Breast epithelium (tissue), 4 donors: ENCODE results near the gene EGFL7. TPM values are rescaled to one million over a fixed set of nuclear protein-coding genes. Genes with fewer than 3 reads are reported as not detected.

Experiments
- DNase-seq, 2 donors: peaks; one replicate each; pipeline ENCODE4 v3.0.0-alpha.2; 2019; ENCODE audit warnings: low spot score in 2 of 2
- H3K27ac ChIP-seq, 2 donors: fragments of 200-600 bp; sonication (generic) in 1 of 2; one replicate each; pipeline ENCODE4 v1.5.1; 2016 to 2019; ENCODE audit warnings: mild to moderate bottlenecking in 1 of 2
- H3K27me3 ChIP-seq, 2 donors: fragments of 200-600 bp; sonication (generic) in 1 of 2; one replicate each; pipeline versions ENCODE4 v1.5.1 to v1.6.0; 2017 to 2019; ENCODE audit warnings: control low read depth in 1 of 2, mild to moderate bottlenecking in 1 of 2
- H3K36me3 ChIP-seq: fragments of 200-600 bp; one replicate; pipeline ENCODE4 v1.5.1; 2019
- H3K4me1 ChIP-seq, 2 donors: fragments of 200-600 bp; sonication (generic); one replicate each; pipeline ENCODE4 v1.5.1; 2016 to 2019; ENCODE audit warnings: control low read depth in 1 of 2
- H3K4me3 ChIP-seq, 3 donors: fragments of 200-600 bp; sonication (generic); 1 replicate in 2 of 3; 2 replicates in 1 of 3; pipeline ENCODE4 v1.5.1; 2016 to 2019; ENCODE audit warnings: mild to moderate bottlenecking in 3 of 3, moderate library complexity in 2 of 3
- H3K9me3 ChIP-seq, 2 donors: fragments of 200-600 bp; sonication (generic) in 1 of 2; one replicate each; pipeline ENCODE4 v1.5.1; 2016 to 2019; ENCODE audit warnings: control low read depth in 1 of 2
- POLR2A ChIP-seq: fragments of 450-650 bp; IDR thresholded peaks from one replicate; pipeline ENCODE4 v1.6.1; 2016; ENCODE audit warnings: antibody characterized with exemption, mild to moderate bottlenecking, moderate library complexity
- POLR2AphosphoS5 ChIP-seq, 3 donors: sonication (generic); formaldehyde crosslinking; IDR thresholded peaks; one replicate each; pipeline ENCODE4 v1.6.1; 2017; ENCODE audit warnings: antibody characterized with exemption in 3 of 3
- intact Hi-C: fragments of 100-400 bp; cut with DNase I; formaldehyde crosslinking; loops from one replicate; pipeline ENCODE4 v1.15.1; 2023; ENCODE audit warnings: low total_unique reads
- total RNA-seq, 3 donors: library from RNA; depleted of rRNA; stranded (reverse); fragments of >200 nt; gene quantifications; one replicate each; pipeline ENCODE4 v1.1.0, GENCODE V29; 2016
- TF ChIP-seq, protein P1 (sequence below), 3 donors: fragments of 450-650 bp; IDR thresholded peaks; one replicate each; pipeline ENCODE4 v1.5.1; 2016 to 2017; ENCODE audit warnings: antibody characterized with exemption in 3 of 3, mild to moderate bottlenecking in 3 of 3, moderate library complexity in 3 of 3

The EGFL7 gene
- total RNA-seq, 3 donors from 2014 or later, result 48.9 to 138 (median 53.4) TPM

DNA sequence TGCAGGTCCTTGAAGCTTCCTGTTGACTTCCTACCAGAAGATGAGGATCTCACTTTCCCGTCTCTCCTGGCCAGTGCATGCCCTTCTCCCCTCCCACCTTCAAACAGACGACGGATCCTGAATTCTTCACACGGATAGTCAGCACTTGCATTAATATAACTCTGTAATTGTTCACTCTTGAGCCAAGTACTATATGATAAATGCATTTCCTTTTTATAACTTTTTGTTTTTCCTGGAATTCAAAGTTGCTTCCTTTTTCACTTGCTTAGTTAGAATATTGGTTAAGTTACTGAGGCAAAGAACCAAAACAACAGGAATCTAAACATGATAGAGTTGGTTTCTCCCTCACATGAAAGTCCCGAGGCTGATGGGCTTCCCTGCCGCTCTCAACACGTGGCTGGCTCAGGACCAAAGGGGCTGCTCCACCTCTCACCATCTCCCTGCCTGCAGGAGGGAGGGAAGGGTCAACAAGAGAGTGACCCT lies 20.2 kb upstream of the EGFL7 start:
- Histone ChIP-seq H3K9me3 (no peaks in the 10 kb centered on the region), H3K27me3 (peaks cover 0 to 36% of the 10 kb centered on the region in 2 donors), H3K4me1 (no peaks in the 10 kb centered on the region), H3K4me3 (no peak overlapping the region), H3K36me3 (no peaks in the 10 kb centered on the region), H3K27ac (no peak overlapping the region)
- TF ChIP-seq POLR2A, result no peak
- peak in 1 of 3 donors; percentile 8 for TF ChIP-seq POLR2AphosphoS5 (IDR thresholded peaks at IDR 0.05)
- intact Hi-C loops, result no loop called here
- no peak for DNase-seq

DNA sequence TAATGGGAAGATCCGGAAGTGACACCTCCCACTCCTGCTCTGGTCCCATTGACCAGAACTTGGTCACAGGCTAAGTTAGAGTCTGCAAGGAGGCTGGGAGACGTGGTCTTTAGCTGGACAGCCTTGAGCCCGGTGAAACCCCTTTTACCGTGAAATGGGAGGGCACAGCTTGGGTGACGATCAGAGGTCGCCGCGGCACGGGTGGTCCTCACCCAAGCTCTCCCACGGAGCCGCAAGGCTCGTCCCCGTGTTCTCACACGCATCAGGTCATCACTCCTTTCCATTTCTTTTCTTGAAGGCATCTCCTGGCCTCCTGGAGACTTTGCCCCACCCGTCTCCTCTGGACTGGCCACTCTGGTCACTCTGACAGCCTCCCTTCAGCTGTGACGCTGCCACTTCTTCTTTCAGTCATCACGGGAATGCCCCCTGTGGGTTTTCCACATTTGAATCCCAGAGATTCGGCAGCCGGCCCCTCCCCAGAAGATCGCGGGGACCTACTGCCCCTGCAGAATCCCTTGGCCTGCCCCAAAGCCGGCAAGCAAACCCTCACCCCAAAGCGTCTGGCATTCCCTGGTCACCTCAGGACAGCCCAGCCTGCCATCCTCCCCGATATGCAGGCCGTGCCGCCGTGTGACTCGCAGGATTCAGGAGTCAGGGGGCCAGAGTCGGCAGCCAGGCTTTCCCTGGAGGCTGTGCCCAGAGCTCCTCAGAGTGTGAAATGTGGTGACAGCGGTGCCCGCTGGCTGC lies 18.9 kb upstream of the EGFL7 start:
- no peak for DNase-seq

DNA sequence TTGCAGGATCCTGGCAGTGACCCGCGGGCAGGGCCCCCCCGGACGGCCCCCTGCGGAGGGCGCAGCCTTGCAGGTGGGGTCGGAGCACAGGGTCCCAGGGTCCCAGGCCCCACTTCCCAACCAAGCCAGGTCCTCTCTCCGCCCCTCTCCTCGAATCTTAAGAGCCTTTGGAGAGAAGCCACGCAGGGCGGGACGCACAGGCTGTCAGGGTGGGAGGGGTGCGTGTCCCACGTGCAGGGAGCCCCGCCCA lies 18.4 kb upstream of the EGFL7 start:
- DNase-seq, result peak in 1 of 2 donors; percentile 62

More for the DNA sequence above, 18.9 kb upstream of the EGFL7 start:
- Histone ChIP-seq H3K36me3 (no peaks in the 10 kb centered on the region), H3K27ac (peak overlapping the region in 1 of 2 donors; percentile 84), H3K27me3 (peaks cover 0 to 36% of the 10 kb centered on the region in 2 donors), H3K4me3 (peak overlapping the region; percentile 25 to 56 (median 30)), H3K4me1 (no peaks in the 10 kb centered on the region), H3K9me3 (no peaks in the 10 kb centered on the region)
- TF ChIP-seq, protein P1, sequence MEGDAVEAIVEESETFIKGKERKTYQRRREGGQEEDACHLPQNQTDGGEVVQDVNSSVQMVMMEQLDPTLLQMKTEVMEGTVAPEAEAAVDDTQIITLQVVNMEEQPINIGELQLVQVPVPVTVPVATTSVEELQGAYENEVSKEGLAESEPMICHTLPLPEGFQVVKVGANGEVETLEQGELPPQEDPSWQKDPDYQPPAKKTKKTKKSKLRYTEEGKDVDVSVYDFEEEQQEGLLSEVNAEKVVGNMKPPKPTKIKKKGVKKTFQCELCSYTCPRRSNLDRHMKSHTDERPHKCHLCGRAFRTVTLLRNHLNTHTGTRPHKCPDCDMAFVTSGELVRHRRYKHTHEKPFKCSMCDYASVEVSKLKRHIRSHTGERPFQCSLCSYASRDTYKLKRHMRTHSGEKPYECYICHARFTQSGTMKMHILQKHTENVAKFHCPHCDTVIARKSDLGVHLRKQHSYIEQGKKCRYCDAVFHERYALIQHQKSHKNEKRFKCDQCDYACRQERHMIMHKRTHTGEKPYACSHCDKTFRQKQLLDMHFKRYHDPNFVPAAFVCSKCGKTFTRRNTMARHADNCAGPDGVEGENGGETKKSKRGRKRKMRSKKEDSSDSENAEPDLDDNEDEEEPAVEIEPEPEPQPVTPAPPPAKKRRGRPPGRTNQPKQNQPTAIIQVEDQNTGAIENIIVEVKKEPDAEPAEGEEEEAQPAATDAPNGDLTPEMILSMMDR (IDR thresholded peaks at IDR 0.05), result no peak
- intact Hi-C loops, result no loop called here

DNA sequence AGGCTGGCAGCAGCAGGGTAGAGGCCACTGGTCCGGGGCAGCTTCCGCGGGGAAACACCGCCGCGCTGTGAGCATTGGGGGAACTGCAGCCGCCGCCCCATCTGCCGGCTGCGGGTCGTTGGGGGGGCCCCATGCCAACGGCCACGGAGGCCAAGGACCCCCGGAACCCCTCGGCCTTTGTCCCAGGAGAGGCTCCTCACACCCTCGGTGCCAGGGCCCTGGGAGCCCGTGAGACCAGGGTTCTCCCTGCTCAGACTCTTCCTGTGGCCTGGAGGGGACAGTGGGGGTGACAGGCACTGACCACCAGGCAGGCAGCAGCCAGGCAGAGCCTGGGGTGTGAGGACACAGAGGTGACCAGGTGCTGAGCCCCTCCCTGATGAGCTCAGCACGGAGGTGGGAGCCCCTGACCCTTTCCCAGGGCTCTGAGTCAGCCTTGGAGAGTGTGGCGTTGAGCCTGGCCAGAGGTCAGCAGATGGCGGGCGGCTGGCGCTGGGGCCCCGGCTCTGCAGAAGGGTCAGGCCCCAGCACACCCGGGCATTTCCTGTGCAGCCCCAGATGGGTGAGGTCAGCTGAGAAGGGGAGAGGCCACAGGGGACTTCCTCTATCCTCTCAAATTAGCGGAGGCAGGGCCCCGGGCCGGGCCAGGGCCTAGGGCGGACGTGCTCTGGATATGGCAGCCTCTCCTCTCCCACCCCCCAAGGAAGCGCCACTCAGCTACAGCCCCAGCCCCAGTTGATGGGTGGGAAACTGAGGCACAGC lies 17.9 kb upstream of the EGFL7 start:
- DNase-seq, result peak in 1 of 2 donors; percentile 78
- TF ChIP-seq, protein P1 (IDR thresholded peaks at IDR 0.05), result peak; percentile 53 to 80 (median 78)
- TF ChIP-seq POLR2A (no peak), POLR2AphosphoS5 (IDR thresholded peaks at IDR 0.05) (peak in 2 of 3 donors; percentile 48 to 53)
- Histone ChIP-seq H3K27ac (peak overlapping the region; percentile 25 to 84), H3K4me3 (peak overlapping the region in 2 of 3 donors; percentile 25 to 56), H3K36me3 (no peaks in the 10 kb centered on the region), H3K9me3 (no peaks in the 10 kb centered on the region), H3K4me1 (no peaks in the 10 kb centered on the region), H3K27me3 (peaks cover 0 to 36% of the 10 kb centered on the region in 2 donors)
- intact Hi-C loops, result no loop called here

More for the DNA sequence above, 18.4 kb upstream of the EGFL7 start:
- H3K27ac ChIP-seq, result peak overlapping the region in 1 of 2 donors; percentile 84
- H3K4me1 ChIP-seq, result no peaks in the 10 kb centered on the region
- peak overlapping the region; percentile 25 to 56 (median 30) for H3K4me3 ChIP-seq
- intact Hi-C loops, result no loop called here
- H3K36me3 ChIP-seq, result no peaks in the 10 kb centered on the region
- peaks cover 0 to 36% of the 10 kb centered on the region in 2 donors for H3K27me3 ChIP-seq
- no peaks in the 10 kb centered on the region for H3K9me3 ChIP-seq
- TF ChIP-seq, protein P1 (IDR thresholded peaks at IDR 0.05), result no peak
- TF ChIP-seq POLR2AphosphoS5 (IDR thresholded peaks at IDR 0.05), result no peak
- no peak for TF ChIP-seq POLR2A

DNA sequence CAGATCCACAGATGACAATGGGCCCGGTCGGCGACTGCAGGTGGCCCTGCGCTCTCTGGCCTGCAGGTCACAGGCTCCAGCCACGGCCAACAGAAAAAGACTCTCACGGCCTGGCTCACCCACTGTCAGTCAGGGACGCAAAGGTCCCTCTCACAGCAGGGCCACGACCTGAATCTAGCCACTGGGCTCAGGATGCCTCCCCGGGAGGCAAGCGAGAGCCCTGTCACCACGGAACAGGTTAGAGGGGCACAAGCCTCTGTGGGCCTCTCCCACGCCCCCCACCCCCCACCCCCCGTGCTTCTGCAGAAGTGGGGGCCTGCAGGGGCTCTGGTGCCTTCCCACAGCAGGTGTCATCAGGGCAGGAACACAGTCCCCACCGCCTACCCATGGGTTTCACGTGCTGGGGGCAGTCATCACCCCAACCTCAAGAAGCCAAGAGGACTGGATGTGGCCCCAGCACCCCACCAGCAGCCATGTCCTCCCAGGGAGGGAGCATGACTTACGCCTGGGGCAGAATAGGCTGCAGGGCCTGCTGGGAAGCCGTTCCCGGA lies 17.3 kb upstream of the EGFL7 start:
- Histone ChIP-seq H3K27ac (peak overlapping the region; percentile 25 to 84), H3K4me1 (no peaks in the 10 kb centered on the region), H3K9me3 (no peaks in the 10 kb centered on the region), H3K36me3 (no peaks in the 10 kb centered on the region), H3K4me3 (peak overlapping the region in 2 of 3 donors; percentile 28 to 44), H3K27me3 (peaks cover 0 to 36% of the 10 kb centered on the region in 2 donors)
- no peak for DNase-seq
- no peak for TF ChIP-seq POLR2AphosphoS5 (IDR thresholded peaks at IDR 0.05)
- TF ChIP-seq, protein P1 (IDR thresholded peaks at IDR 0.05), result no peak
- no peak for TF ChIP-seq POLR2A
- intact Hi-C loops, result no loop called here
